Coronary artery (tissue), 2 donors: ENCODE data around the gene TMEM213.

Experiments
- DNase-seq: peaks from one replicate; pipeline ENCODE4 v3.0.0-alpha.2; 2017; ENCODE audit warnings: low spot score
- H3K27ac ChIP-seq, 2 donors: fragments of 200-600 bp; sonication (generic); one replicate each; pipeline ENCODE4 v1.5.1; 2016 to 2019
- H3K4me3 ChIP-seq: fragments of 200-600 bp; sonication (generic); 2 replicates; pipeline ENCODE4 v1.5.1; 2016; ENCODE audit warnings: mild to moderate bottlenecking, moderate library complexity
- TF ChIP-seq, protein P1 (sequence below): fragments of 200-600 bp; sonication (generic); IDR thresholded peaks from one replicate; pipeline ENCODE4 v1.5.1; 2019; ENCODE audit warnings: antibody characterized with exemption

Gene TMEM213

DNA sequence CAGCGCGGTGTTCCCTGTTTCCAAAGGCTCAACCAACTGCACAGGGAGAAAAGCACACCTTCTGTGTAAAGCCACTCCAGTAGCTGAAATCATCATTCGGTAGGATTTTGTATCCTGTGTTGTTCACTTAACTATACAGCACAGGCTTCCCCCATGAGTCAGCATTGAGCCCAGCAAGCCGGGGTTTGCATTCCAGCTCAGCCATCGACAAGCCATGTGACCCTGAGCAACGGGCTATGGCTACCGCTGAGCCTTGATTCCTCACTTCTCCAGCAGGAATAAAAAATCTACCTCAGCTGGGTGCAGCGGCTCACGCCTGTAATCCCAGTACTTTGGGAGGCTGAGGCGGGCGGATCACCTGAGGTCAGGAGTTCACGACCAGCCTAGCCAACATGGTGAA is 44.3 kb downstream of the TMEM213 start:
- TF ChIP-seq, protein P1, sequence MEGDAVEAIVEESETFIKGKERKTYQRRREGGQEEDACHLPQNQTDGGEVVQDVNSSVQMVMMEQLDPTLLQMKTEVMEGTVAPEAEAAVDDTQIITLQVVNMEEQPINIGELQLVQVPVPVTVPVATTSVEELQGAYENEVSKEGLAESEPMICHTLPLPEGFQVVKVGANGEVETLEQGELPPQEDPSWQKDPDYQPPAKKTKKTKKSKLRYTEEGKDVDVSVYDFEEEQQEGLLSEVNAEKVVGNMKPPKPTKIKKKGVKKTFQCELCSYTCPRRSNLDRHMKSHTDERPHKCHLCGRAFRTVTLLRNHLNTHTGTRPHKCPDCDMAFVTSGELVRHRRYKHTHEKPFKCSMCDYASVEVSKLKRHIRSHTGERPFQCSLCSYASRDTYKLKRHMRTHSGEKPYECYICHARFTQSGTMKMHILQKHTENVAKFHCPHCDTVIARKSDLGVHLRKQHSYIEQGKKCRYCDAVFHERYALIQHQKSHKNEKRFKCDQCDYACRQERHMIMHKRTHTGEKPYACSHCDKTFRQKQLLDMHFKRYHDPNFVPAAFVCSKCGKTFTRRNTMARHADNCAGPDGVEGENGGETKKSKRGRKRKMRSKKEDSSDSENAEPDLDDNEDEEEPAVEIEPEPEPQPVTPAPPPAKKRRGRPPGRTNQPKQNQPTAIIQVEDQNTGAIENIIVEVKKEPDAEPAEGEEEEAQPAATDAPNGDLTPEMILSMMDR = no peak

DNA sequence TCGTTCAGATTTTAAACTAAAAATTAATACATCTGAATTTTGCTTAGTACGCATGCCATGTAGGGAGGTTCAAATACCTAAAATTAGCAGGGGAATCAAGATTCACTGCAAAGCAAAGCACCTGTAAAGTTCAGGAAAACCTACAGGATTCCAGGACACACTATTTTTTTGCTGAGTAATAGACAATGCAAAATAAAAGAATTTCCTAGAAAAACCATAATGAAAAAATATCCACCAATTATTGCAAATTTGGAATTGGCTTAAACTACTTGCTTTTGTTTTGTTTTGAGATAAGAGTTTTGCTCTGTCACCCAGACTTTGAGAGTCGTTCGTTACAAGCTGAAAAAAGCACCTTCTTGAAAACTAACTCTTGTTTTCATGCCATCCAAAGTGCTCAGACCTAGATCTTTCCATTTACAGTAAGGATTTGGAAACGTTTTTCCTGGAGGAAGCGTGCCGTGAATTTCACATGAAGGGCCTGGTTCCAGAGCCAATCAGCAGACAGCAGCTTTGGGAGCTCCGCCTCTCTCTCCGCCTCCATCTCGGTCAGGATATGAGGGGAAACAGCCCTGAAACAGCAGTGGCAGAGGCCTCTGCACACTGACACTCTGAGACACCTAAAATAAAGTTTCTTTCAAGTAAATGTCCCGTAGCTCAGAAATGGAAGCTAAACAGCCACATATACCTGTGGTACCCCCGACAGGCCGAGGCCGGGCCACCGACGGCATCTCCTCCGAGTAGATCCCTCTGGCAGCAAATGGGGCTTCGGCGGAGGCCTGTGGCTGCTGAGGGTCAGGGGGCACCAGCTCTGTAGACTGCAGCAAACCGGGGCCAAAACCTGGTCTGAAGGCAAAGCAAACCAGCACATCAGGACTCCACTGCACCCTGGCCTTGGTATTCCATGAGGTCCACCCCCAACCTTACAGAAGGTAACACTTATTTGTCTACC is 46.1 kb downstream of the TMEM213 start:
- DNase-seq = no peak
- TF ChIP-seq, protein P1 = no peak
- H3K4me3 ChIP-seq = no peak overlapping the region
- no peak overlapping the region for H3K27ac ChIP-seq

More for the DNA sequence above, 44.3 kb downstream of the TMEM213 start:
- Histone ChIP-seq H3K27ac (no peak overlapping the region), H3K4me3 (no peak overlapping the region)
- DNase-seq = no peak

DNA sequence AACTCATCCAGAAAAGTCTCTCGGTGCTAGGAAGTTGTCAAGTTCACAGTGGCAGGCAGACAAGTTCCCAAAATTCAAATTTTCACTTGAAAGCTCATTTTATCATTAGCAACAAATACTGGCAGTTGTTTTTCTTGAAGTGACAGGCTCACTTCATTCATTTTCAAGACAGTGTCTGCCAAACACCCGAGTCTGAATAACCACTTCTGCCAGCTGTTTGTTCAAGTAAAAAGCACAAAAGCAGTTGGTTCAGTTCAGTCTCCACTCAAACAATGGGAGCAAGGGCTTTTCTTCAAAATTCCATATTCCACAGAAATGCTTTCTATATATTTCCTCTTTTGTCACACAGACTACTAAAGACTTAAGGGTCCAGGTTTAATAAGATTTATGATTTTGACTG is 47.9 kb downstream of the TMEM213 start:
- Histone ChIP-seq H3K27ac (no peak overlapping the region), H3K4me3 (no peak overlapping the region)
- TF ChIP-seq, protein P1 = no peak
- no peak for DNase-seq

DNA sequence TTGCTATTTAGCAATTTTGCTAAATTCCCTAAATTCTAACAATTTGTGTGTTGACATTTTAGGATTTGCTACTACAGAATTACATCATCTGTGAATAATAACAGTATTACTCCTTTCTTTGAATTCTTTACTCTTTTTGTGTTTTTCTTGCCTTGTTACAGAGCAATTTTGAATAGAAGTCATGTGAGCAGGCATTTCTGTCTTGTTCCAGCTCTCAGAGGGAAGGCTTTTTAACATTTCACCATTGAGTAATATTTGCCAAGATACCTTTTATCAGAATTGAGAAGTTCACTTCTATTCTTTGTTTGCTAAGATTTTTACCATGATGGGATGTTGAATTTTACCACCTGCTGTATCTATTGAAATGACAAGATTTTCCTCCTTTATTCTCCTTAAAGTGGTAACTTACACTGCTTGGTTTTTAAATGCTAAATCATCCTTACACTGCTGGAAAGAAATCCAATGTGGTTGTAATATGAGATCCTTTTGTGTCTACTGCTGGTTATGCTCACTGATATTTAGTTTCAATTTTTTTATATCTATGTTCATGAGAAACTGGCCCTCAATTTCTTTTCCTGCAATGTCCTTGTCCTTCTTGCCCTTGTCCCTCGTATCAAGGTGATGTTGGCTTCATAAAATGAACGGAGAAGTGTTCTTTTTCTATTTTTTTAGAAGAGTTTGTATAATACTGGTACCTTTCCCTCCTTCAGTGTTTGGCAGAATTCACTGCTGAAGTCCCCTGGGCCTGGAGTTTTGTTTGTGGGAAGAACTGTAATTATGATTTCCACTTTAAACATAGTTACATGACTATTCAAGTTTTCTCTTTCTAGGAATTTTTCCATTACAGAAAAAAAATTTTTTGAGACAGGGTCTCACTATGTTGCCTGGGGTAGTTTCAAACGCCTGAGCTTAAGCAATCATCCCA is 50.5 kb downstream of the TMEM213 start:
- Histone ChIP-seq H3K4me3 (no peak overlapping the region), H3K27ac (no peak overlapping the region)
- no peak for DNase-seq
- TF ChIP-seq, protein P1 = no peak

DNA sequence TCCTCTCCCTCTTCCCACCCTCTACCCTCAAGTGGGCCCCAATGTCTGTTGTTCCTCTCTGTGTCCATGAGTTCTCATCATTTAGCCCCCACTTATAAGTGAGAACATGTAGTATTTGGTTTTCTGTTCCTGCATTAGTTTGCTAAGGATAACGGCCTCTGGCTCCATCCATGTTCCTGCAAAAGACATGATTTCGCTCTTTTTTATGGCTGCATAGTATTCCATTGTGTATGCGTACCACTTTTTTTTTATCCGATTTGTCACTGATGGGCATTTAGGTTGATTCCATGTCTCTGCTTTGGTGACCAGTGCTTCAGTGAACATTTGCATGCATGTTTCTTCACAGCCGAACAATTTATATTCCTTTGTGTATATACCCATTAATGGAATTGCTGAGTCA is 51.9 kb downstream of the TMEM213 start:
- TF ChIP-seq, protein P1 = no peak
- no peak overlapping the region for H3K4me3 ChIP-seq
- DNase-seq = no peak
- H3K27ac ChIP-seq = no peak overlapping the region

DNA sequence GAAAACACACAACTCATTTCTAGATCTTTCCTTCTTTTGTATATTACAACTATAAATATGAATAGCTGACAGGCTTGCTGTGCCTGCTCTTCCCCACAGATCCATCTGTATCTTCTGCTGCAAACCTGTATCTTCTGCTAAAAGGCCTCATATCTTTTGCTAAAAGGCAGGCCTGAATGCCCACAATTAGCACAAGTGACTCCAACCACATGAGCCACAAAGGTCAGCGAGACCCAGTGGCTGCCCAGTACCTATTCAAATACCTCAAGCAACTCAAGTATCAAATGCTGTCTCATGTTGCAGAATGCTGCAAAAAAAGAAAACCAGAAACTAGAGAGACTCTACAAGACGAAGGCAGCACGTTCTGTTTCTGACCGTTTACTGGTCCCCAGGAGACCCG is 54.7 kb downstream of the TMEM213 start:
- Histone ChIP-seq H3K4me3 (no peak overlapping the region), H3K27ac (no peak overlapping the region)
- TF ChIP-seq, protein P1 = no peak
- DNase-seq = no peak
